H1 (cell line): ENCODE data around the gene PDGFB. TPM values are rescaled to one million over a fixed set of nuclear protein-coding genes. Genes with fewer than 3 reads are reported as not detected.

Experiments used
- POU5F1 ChIP-seq: IDR thresholded peaks from 2 replicates; pipeline ENCODE4 v1.6.1; 2011; ENCODE audit warnings: low read depth, mild to moderate bottlenecking, low read length, moderate library complexity
- SP1 ChIP-seq: IDR thresholded peaks from 2 replicates; pipeline ENCODE4 v1.6.1; 2011; ENCODE audit warnings: low read depth, low read length
- SRF ChIP-seq: IDR thresholded peaks from 2 replicates; pipeline ENCODE4 v1.6.1; 2011; ENCODE audit warnings: mild to moderate bottlenecking, low read depth, low read length, moderate library complexity
- polyA plus RNA-seq, 7 experiments: library from polyadenylated mRNA; depleted of rRNA in 3 of 7; stranded (reverse) in 5 of 7; unstranded in 2 of 7; fragments of >200 nt in 5 of 7; fragments of 200-250 nt in 2 of 7; gene quantifications; 1 replicate in 5 of 7; 2 replicates in 1 of 7; 4 replicates in 1 of 7; pipeline versions ENCODE4 v1.2.1 to v1.2.3, GENCODE V29; 2011 to 2013; ENCODE audit warnings: missing spikeins in 2 of 7, mixed read lengths in 2 of 7
- total RNA-seq: library from RNA; stranded (reverse); fragmentation: NEBNext Ultra II Directional; extraction: Animal tissue kit (Norgen Biotek cat#: 25700); gene quantifications from 2 replicates; pipeline ENCODE4 v1.2.1, GENCODE V29; 2021

PDGFB gene
- total and polyA plus RNA-seq, 2 of the 8 experiments (the other 6 are each of a cell fraction or from before 2014, with no cell fraction given): 3.9 to 8.5 TPM

DNA sequence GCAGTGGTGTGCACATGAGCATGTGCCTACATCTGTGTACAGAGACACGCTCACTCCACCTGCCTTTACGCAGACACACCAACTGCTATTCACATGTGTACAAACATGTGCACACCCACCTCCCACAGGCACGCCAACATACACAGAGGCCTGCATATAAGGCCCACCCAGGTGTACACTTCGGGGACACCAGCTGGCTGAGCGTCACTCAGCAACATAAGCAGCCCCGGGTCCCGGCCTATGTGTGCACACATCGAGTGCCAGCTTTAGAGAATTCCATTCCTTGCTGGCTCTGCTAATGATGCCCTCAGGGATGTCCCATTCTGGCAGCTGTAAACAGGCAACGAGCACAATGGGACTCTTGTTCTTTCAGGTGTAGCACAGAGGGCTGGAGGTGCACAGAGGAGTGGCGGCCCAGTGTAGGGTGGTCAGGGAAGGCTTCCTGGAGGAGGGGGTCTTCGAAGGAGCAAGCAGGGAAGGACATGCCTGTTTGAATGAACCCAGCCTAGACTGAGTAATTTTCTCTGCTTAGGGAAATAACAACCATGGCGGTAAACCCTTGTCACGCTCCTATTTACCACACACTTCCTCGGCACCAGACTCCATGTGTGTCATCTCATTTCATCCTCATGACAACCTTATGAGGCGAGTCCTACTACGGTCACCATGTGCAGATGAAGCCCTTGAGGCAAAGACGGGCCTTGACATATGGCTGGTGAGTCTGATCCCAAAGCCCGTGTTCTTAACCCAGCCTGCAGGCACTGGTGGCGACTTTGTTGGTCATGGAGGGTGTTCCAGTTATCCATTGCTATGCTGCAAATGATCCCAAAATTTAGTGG is 39.6 kb upstream of the PDGFB start (continued):
- TF ChIP-seq SRF: no peak
- no peak for TF ChIP-seq POU5F1
- TF ChIP-seq SP1: no peak
